HG03159 (cell line): Measurements from ENCODE around the gene PBX2.
"Not testable (repeated sequence)": the region's sequence is repeated elsewhere in the genome, so short reads cannot be mapped to it uniquely, and the experiment has no call there.

Source experiments
- ATAC-seq: cut with Tn5 transposase; IDR thresholded peaks from one replicate; pipeline ENCODE4 v1.9.1; 2021; ENCODE audit warnings: mild to moderate bottlenecking, moderate library complexity; ENCODE audit not compliant: unreplicated experiment

The PBX2 gene

GRCh38 chr6:32151863-32152768, 37.9 kb downstream of the PBX2 start, which contains the start of gene PRRT1:
TSS of gene PRRT1 (minus strand) at chr6:32151939. CDS start at chr6:32151827, 112 bp downstream.
- ATAC-seq = no peak

- no peak for ATAC-seq
These were observed 38.7 kb downstream of the PBX2 start for GRCh38 chr6:32151181-32151862.

- ATAC-seq = no peak
These were observed 39.8 kb downstream of the PBX2 start for GRCh38 chr6:32149932-32150870.

GRCh38 chr6:32149092-32149755, 40.8 kb downstream of the PBX2 start:
- ATAC-seq = no peak

- ATAC-seq = no peak
These were observed 41.5 kb downstream of the PBX2 start for GRCh38 chr6:32148289-32149091.

- no peak for ATAC-seq
These were observed 42.4 kb downstream of the PBX2 start for GRCh38 chr6:32147401-32148132.

GRCh38 chr6:32146687-32147086, 43.3 kb downstream of the PBX2 start:
- no peak for ATAC-seq

DNA sequence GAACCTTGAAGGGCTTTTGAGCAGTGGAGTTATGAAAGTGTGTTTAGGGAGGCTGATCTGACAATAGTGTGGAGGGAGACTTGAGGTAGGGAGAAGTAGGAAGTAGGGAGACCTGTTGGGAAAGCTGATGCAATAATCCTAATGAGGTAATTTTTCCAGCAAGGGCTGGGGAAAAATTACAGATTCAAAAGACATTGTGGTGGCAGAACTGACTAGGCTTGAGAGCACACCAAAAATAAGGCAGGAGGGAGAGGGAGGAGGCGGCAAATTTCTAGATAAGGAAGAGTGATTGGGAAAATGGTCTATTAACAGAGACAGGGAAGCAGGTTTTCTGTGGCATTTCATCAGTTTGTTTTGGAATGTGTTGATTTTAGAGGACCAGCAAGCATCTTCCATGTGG, 43.7 kb downstream of the PBX2 start:
- no peak for ATAC-seq

GRCh38 chr6:32144238-32144637, 45.8 kb downstream of the PBX2 start:
- not testable (repeated sequence) for ATAC-seq

DNA sequence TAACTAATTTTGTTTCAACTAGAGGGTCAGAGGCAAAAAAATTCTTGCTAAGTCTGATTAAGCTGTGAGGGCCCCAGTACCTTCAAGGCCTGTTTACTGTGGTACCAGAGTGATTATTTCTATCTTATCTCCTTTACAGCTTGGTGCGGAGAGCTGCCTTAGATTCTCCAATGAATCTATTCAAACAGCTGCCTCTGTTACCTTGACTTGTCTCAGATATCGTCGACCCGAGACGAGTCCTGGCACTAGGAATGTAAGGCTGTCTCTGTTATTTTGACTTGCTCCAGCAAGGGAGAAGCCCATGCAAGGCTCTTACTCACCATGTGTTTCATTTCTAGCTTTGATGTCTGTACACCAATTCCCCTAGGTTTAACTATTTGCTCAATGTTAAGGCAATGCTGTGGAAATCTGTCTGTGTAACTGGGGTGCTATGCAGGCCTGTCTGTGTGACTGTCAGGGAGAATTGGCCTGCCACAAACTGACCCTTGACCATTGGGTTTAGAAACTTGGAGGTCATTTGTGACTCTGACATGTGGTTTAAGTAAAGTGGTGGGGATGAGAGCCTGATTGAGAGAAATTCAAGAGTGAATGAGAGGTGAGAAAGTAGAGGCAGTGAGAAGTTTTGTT, 49.5 kb downstream of the PBX2 start:
- ATAC-seq = no peak

- ATAC-seq = no peak
These were observed 50.4 kb downstream of the PBX2 start for GRCh38 chr6:32139590-32139989.

GRCh38 chr6:32137454-32137853, 52.5 kb downstream of the PBX2 start:
- no peak for ATAC-seq
